ENCODE measurements around the gene KNCN.

DNA sequence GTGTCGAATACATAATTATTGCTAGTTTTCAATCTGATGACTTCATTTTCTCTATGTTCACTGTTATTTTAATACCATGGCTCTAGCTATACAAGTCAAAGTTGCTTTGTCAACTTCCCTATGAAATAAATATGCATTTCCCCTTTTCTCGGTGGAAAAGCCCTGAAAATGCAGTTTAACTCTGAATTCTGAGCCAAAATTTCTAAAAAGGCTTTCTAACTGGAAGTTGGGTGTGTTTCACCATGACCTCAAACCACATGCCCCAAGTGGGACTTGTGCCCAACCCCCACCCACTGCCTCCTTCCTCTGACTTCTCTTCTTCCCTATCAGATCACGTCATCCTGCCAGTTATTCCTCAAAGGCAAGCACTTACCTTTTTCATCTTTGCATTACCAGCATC is 43.7 kb upstream of the KNCN start:
- TF ChIP-seq POLR2A (IDR thresholded peaks at IDR 0.05; ENCODE audit: low read depth, low read length) (no peak), POLR2AphosphoS5 (IDR thresholded peaks at IDR 0.05; ENCODE audit: low read depth, low read length) (no peak), TAF1 (IDR thresholded peaks at IDR 0.05; ENCODE audit: borderline replicate concordance, low read depth, low read length) (no peak)

All from GM12892 (cell line).